ENCODE data around the gene MYRF.

MYRF gene

DNA sequence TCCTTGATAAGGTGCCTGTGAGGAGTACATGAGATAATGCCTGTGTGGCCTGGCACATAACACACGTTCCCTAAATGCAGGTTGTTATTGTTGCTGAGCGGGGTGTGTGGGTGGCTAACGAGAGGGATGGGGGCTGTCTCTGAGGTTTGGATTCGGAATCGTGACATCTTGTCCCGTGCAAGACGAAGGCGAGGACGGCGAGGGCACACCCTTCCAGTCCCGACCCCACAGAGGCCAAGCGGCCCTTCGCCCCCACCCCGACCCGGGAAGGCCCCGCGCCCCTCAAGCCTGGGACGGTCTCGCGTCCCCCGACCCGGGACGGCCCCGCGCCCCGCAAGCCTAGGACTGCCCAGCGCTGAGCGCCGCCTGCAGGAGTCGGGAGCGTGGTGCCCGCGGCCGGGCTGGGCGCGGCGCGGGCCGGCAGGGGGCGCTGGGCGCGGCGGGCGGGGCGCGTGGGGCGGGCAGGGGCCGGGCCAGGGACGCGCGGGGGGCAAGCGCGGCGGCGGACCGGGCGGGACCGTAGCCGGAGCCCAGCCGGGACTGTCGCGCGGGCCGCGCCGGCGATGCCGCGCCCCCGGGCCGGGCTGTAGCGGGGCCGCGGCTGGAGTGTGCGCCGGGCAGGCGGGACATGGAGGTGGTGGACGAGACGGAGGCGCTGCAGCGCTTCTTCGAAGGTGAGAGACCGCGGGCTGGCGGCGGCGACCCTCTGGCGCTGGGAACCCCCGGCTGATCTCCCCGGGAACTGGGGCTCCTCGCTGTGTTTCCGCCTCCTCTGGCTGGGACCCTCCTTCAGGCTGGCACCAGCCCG, at the start of gene MYRF:
TSS of gene MYRF (plus strand) at position 520 of the 808 bp plus-strand sequence. CDS start at position 629, 109 bp downstream.
- no peak for DNase-seq

DNA sequence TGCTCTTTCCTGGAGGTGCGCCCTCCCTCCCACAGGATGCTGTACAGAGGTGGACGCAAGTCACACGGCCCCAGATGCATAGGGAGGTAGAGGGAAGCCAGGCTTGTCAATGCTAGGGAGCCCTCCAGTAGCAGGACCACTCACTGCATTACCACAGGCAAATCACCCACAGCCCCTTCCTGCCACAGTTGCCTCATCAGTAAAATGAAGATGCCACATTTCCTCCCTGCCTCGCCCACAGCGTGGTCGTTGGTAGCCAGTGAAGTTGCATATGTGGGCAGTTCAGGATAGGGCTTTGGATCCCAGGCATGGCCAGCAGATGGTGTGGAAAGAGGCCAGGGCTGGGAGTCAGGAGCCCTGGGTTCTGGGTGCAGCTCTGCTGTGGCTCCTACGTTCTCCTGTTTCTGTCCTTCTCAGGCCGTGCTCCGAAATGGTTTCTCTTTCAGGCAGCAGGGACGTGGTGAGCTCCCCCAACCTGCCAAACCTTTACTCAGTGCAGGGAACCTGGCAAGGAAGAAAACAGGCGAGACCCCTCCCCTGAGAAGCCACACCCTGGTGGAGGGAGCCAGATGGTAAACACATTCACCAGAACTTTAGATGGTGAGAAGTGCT, 49.6 kb upstream of the MYRF start:
- DNase-seq: no peak

DNA sequence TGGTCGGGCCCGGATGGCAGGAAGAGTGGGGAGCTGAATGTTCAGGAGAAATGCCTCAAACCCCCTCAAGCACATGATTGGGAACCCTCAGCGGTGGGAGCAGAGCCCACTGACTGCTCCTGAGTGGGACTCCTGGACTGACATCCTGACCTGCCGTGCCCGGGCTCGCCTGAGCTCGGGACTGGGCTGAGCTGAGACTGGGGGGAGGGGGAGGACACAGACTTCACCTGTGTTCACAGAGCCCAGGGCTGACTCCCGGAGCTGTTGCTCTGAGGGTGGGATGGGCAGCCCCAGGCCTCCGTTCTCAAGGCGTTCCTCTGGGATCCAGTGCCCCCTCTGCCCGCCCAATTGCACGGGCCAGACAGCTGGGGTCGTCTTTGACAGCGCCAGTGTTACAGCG, 47.6 kb upstream of the MYRF start:
- DNase-seq: no peak

DNA sequence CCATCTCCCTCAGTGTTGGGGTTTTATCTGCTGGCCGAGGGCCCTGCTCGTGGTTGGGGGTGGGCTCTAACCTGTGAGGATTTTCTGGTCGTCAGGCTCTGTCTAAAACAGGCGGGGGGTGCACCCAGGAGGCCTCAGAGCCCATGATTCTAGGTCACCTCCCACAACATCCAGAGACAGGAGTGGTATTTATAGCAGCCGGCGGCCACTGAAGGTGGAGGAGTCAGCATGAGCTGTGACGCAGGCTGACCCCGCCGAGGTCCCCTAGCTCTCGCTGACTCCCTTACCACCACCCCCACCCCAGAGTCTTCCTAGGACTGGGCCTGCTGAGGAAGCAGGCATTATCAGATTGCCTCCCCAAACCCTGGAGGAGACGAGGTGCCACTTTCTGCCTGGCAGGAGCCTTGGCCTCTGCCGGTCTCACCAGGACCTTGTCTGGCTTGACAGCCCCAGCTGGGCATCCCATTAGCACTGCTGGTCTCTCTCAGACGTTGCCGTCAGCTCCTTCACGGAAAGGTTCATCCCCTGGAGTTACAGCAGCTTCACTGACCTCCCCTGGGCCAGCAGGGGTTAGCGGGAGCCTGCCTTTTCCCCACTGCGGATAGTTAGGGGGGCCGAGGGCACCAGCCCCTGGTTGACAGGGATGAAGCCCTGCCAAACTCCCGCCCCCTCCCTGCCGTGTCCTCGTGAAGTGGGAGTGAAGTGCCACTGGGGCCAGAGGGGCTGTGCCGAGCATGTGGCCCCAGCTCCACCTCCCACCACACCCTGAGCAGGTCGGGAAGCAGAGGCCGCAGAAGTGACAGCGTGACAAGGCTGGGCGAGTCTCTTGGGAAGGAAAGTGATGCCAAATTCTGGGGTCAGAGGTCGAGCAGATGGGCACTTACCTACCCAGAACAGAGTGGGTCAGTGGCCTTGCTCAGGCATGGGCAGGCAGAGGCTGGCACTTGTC, 45.7 kb upstream of the MYRF start:
- no peak for DNase-seq

DNA sequence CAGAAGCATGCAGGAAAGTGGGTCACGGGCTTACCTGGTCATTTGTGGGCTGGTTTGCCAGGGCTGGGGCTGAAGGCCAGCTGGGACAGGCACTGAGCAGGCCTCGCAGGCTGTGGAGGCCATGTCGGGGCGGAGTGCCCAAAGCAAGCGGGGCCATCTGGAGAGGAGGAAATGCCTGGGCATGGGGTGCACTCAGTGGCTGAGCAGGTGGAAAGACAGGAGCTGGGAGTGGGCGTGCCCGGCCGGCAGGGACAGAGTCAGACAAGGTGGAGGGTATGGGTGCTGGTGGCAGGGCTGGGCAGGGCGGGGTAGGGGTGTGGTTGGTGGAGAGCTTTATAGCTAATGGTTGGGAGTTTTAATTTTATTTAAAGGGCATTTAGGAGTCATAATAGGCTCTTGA, 44.9 kb upstream of the MYRF start:
- DNase-seq: peak in 1 of 2 experiments; percentile 42

DNA sequence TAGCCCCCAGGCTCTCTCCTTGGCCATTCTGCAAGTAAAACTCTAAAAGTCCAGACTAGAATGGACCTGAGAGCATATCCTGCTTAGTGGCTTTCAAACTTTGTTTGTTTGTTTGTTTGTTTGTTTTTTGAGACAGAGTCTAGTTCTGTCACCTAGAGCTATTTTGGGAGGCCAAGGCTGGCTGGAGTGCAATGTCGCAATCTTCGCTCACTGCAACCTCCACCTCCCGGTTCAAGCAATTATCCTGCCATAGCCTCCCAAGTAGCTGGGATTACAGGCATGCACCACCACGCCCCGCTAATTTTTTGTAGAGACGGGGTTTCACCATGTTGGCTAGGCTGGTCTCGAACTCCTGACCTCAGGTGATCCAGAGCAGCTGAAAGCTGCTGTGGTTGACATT, 43.3 kb upstream of the MYRF start:
- no peak for DNase-seq

DNA sequence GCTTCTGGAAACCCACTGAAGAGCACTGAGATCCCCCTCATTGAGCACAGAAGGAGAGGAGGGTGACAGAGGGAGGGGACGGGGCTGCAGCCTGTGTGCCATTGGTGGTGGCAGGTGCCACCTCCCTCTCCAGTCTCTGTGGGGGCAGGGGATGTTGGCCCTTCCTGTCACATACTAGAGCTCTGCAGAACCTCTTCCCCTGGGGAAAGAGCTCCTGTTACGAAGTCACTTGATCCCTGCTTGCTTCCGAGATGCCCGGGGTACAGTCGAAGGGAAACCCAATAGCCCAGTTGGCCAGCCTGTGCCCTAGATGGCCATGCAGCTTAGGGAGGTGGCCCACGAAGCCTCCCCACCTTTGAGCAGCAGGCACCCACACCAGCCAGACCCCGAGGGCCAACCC, 42.9 kb upstream of the MYRF start:
- peak; percentile 83 to 85 for DNase-seq

DNA sequence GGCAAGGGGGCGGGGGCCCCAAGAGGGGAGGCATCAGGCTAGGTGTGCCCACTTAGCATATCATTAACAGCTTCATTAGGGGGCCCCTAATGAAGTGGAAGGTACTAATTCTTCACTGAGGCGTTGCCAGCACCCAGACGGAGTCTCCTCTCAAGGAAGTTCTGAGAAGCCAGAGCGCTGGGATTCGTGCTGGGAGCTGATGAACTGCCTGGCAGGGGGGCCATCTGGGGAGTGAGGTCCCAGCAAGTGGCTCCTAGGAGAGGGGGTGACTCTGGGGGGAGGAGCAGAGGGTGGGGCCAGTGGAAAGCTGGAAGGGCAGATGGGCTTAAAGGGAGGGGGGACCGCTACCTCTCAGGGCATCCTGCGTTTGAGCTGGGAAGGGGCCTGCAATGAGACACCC, 42.4 kb upstream of the MYRF start:
- peak; percentile 86 to 92 for DNase-seq

DNA sequence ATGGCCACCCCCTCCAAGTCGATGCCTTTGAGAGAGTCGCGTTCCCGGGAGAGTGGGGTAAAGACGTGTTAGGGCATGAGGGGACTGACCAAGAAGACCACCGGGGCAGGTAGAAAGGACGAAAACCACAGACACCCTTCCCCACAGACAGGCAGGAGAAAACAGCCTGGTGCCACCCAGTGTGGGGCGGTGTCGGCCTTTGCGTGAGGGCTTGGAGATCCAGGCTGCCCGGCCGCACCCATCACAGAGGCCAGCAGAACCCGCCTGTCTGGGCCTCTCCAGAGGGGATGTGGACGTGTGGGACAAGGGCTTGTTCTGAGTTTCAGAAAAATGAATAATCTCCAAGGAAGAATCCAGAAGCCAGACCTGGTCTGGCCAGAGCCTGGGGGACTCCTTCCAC, 41.4 kb upstream of the MYRF start:
- no peak for DNase-seq

DNA sequence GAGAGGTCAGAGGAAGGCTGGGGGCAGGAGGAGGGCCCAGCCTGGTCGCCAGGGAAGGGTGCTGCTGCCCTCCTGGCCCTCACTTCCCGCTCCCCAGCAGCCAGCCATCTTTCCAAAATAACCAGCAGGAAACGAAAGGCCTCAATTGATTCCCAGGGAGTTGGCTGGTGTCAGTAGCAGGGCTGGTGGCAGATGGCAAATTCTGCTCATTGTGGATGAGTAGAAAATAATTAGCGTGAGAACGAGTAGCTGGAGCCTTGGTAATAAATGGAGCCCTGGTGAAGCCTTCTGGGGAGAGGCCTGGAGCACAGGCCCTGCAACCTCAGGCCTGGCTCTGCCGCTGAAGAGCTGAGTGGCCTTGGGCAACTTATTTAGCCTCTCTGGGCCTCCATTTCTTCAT, 40.9 kb upstream of the MYRF start:
- DNase-seq: peak; percentile 61 to 89

DNA sequence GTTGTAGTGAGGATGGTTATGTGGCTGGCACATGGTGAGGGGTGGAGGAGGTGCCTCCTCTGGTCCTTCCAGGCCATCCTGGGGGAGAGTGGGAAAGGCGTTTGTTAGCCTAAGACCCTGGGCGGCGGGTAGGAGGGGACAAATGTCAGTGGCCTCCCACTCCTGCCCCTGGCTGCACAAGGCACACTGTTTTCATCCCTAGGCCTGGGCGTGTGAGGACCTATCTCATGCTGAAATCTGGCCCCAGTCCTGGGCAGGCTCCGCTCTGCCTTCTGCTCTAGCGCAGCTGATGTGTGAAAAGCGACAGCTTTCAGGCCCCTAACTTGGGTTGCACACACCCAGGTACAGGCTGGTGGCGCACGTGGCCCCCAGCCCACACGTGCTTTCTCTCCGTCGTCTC, 40.1 kb upstream of the MYRF start:
- DNase-seq: no peak

DNA sequence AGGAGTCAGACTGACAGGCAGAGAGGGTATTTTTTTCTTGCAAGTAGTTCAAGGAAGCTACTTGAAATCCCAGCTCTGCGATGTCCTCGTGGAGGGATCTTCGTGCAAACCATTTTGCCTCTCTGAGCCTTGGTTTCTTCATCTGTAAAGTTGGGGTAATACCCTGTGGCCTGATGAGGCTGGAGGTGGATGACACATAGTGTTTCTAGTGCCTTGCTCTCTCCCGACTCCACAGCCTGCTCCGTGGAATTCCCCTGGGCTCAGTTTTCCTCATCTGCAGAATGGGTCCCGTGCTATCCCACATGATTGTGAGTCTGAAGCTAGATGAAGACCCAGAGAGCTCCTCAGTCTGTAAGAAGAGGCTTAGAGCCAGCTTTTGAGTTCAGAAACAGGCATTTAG, 39.6 kb upstream of the MYRF start:
- DNase-seq: no peak

DNA sequence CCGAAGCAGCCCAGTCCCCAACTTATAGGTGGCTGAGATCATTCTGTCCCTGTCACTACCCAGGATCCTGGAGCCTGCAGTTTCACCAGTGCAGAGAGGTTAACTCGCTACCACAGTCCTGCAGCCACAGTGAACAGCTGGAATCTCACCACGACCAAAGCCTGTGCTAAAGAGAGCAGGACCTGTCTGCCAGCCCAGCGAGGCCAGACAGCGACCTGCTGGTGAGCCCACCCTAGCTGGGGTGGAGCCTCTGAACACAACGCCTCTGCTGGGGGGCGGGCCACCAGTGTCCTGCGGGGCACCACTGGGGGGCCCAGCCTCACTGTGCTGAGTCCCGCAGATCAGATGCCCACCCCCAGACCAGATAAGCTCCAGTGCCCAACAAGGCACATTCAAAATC, 39.0 kb upstream of the MYRF start:
- DNase-seq: no peak

DNA sequence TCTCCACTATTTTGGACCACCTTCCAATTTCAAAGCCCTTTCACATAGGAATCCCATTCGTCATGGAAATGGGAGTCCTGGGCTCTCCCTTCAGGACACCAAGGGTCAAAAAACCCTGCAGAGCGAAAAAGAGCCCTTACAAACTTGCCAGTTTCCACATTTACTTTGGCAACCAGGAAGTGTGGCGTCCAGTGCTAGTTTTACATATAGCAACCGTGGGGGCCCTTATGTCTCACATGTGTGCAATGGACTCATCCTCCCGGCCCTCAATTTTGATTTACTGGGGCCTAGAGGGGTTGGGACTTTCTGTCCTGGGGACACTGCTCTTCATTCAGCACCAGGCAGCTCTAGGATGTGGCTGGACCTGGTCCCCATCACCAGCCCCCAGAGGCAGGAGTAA, 38.5 kb upstream of the MYRF start:
- DNase-seq: no peak

DNA sequence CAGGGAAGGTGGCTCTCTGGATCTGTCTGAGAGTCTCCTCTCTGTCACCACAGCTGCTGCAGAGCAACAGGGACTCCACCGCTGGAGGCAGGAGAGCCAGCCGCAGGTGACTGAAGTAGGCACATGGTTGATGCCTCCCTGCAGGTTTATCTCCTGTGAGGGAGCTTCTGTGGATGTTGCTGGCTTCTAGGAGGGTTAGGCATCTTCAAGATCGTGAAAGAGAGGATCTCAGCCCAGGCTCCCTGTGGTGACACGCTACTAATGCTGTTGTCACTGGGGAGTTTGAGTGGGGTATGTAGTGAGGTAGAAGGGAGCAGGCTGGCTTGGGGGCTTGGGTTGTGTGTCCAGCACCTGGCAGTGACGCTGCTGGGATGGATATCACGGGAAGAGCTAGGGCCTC, 38.1 kb upstream of the MYRF start:
- DNase-seq: no peak

DNA sequence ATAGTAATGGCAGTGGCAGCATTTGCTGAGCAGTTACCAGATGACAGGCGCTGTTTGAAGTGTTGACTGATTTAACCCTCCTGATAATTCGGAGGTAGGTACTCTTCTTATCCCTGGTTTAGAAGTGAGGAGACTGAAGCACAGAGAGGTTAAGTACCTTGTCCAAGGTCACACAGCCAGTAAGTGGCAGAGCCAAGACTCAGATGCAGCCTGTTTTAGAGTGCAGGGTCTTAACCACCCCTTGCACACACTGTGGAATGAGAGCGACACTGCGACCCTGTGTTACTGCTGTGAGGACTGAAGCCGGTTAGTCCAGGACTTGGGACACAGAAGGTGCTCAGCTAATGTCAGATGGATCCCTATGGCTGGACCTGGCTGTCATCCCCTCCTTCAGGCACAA, 37.5 kb upstream of the MYRF start:
- DNase-seq: no peak

DNA sequence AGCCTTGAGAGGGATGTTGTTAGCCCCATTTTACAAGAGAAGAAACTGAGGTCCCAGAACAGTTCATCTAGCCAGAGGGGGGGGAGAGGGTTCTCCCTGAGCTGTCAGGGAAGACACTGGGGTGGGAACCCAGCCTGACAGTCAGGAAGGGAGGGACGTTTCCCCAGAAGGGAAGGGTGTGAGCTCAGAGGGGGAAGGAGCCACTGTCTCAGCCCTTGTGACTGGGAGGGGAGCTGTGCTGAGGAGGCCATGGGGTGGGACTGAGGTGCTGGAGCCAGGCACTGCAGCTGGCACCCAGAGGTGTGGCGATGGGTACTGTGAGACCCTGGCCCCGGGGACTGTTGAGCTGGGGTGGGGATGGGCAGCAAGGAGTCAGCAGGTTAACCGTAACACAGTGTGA, 36.6 kb upstream of the MYRF start:
- DNase-seq: no peak

DNA sequence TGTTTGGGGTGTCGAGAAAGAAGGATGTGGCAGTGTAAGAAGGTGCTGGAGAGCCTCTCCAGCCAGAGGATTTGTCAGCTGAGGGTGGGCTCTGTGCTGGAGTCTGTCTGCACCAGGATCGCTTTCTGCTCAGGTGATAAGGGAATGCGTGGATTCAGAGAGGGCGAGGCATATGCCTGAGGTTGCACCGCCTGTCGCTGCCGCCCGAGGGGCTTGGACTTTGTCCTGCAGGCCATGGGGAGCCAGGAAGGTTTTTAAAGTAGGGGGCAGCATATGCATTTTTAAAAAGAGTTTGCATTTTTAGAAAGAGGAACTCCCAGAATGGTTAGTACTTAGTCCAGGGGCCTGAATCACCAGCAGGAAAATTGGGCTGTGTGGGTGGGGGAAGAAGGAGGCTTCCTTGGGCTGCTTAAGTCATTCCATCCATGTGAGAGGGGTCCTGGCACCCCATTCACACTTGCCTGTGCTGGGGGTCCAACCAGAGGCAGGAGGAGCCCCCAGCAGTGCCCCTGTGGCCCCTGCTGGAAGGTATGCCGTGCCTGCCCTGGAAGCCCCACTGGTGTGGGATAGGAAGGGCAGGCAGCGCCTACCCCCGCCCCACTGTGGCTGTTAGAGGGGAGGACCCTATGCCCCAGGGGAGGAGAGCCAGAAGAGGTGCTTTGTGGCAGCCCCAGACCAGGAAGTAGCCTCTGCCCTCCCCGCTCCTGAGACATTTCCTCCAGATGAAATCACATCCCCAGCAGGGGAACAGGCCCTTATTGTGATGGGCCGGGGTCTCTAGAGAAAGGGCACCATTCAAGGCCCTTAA, 35.8 kb upstream of the MYRF start:
- DNase-seq: no peak

DNA sequence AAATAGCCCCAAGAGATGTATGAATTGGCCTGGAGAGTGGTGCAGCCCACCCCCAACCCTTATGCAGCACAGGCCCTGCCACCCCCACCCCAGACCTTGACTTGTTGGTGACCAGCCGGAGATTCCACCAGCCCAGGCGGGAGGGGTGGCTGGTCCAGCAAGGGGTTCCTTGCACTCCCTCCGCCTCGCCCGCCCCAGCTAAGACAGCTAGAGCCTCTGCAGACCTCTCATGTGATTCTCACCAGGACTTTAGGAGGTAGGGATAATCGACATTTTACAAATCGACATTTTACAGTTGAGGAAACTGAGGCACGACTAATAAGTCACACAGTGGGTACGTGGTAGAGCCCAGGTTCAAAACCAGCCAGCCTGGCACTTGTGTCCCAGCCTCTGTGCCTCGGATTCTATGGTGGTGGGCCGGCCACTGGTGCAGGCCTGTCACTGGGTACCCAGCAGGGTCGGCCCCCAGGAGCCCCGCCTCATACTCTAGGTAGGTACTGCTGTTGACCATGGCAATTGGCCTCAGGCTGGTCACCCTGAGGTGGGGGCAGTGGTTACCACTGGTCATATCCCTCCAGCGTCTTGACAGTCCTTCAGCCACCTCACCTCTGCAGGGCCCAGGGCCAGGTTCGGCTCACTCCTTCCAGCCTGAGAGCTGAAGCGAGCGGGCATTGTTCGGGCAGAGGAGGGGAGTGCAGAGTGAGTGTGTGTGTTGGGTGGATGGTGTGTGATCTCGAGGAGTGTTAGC, 35.0 kb upstream of the MYRF start:
- no peak for DNase-seq

DNA sequence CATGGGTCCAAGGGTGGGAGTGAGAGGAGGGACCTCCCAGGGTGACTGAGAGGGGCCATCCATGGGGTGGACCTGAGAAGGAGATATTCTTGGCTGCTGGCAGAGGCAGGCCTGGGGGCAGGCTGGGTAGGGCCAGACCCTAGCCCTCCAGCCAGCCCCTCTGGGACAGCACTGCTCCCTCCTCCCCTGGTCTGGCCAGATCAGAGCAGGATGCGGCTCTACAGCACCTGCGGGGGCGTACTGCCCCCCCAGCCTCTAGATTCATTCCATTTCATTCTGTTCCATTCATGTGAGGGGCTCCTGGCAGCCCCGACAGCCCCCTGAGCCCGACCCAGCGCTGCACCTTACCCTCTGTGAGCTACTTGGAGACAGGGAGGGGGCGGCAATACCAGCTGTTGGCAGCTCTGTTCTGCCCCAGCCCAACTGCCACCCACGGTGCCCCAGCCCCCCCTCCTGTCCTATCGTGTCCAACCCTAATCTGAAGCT, 34.3 kb upstream of the MYRF start:
- DNase-seq: peak; percentile 73 to 82

DNA sequence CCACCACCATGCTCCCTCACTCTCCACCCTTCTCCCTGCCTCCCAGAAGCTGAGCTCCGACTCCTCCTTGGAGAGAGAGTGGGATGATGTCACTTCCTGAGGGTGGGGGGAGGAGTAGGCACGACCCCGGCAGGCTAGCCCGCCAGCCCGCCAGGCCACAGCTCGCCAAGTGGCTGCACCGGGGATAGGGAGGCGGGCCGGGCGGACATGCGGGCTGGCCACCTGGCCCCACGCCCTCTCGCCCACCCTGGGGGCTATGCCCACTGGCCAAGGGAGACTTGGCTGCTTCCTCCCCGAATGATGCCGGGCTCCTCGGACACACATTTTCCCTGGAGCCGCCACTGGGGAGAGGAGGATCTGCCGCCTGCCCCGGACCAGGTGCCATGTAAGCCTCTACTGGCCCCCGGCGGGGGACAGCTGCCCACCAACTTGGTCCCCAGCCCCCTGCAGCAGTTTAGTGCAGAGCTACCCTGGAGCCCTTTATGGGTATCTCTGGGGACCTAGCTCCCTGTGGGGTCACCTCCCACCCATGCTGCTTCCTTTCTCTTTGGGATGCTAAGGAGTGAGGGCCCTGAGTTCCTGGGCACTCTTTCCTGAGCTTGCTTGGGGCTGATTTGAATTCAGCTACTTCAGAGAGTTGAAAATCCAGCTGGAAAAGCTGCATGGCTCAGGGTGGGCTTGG, 33.7 kb upstream of the MYRF start:
- DNase-seq: peak; percentile 73 to 82
